Measurements from ENCODE around the gene ADAM23. TPM values are rescaled to one million over a fixed set of nuclear protein-coding genes. Genes with fewer than 3 reads are reported as not detected.

ADAM23 gene
- total RNA-seq, 1 experiment from 2014 or later, result 24.6 TPM

- ATAC-seq (no peak), DNase-seq (ENCODE audit: low spot score) (no peak)
- CTCF ChIA-PET, result no interaction called here
- H3K4me1 Mint-ChIP-seq, result no peaks in the 10 kb centered on the region
- no peaks in the 10 kb centered on the region for H3K9me3 Mint-ChIP-seq
- no peak overlapping the region for H3K4me3 Mint-ChIP-seq
- POLR2A ChIA-PET, result no interaction called here
- H3K27me3 Mint-ChIP-seq (ENCODE audit: low read depth), result no peaks in the 10 kb centered on the region
- no peak overlapping the region for H3K27ac Mint-ChIP-seq
- TF ChIP-seq GRHL2 (CRISPR knock-in tag; IDR thresholded peaks at IDR 0.05; ENCODE audit: insufficient replicate concordance, severe bottlenecking) (no peak), ATF2 (CRISPR knock-in tag; IDR thresholded peaks at IDR 0.05; ENCODE audit: borderline replicate concordance, low read depth) (no peak), NFATC4 (CRISPR knock-in tag; IDR thresholded peaks at IDR 0.05) (no peak), ZNF263 (CRISPR knock-in tag; IDR thresholded peaks at IDR 0.05; ENCODE audit: low read depth) (no peak), E2F1 (CRISPR knock-in tag; IDR thresholded peaks at IDR 0.05) (no peak), KAT7 (CRISPR knock-in tag; IDR thresholded peaks at IDR 0.05; ENCODE audit: borderline replicate concordance) (no peak), NR3C1 (CRISPR knock-in tag; conservative IDR thresholded peaks at IDR 0.05; ENCODE audit: low read depth) (no peak), GTF2I (CRISPR knock-in tag; conservative IDR thresholded peaks at IDR 0.05) (no peak), HMGA2 (CRISPR knock-in tag; IDR thresholded peaks at IDR 0.05) (no peak), ZNF532 (CRISPR knock-in tag; IDR thresholded peaks at IDR 0.05; ENCODE audit: borderline replicate concordance) (no peak), IRF1 (CRISPR knock-in tag; IDR thresholded peaks at IDR 0.05) (no peak), CREB1 (CRISPR knock-in tag; IDR thresholded peaks at IDR 0.05) (no peak), FOXK1 (CRISPR knock-in tag; IDR thresholded peaks at IDR 0.05) (no peak)
- H3K36me3 Mint-ChIP-seq, result no peaks in the 10 kb centered on the region
Observed at GRCh38 chr2:206572725-206573124, 129.4 kb downstream of the ADAM23 start.

- no peaks in the 10 kb centered on the region for H3K4me1 Mint-ChIP-seq
- H3K27me3 Mint-ChIP-seq (ENCODE audit: low read depth), result no peaks in the 10 kb centered on the region
- CTCF ChIA-PET, result no interaction called here
- TF ChIP-seq FOXP1 (CRISPR knock-in tag; IDR thresholded peaks at IDR 0.05; ENCODE audit: borderline replicate concordance) (no peak), ATF3 (CRISPR knock-in tag; conservative IDR thresholded peaks at IDR 0.05) (no peak), AFF4 (CRISPR knock-in tag; IDR thresholded peaks at IDR 0.05; ENCODE audit: borderline replicate concordance) (no peak), NFE2L1 (CRISPR knock-in tag; IDR thresholded peaks at IDR 0.05) (no peak), ZNF138 (CRISPR knock-in tag; conservative IDR thresholded peaks at IDR 0.05) (no peak), MLX (CRISPR knock-in tag; IDR thresholded peaks at IDR 0.05) (no peak), CDX4 (CRISPR knock-in tag; IDR thresholded peaks at IDR 0.05; ENCODE audit: borderline replicate concordance) (no peak), GTF2I (CRISPR knock-in tag; conservative IDR thresholded peaks at IDR 0.05) (no peak)
- no peak overlapping the region for H3K27ac Mint-ChIP-seq
- POLR2A ChIA-PET, result no interaction called here
- no peak for DNase-seq (ENCODE audit: low spot score)
- peaks cover 5% of the 10 kb centered on the region for H3K9me3 Mint-ChIP-seq
- H3K4me3 Mint-ChIP-seq, result no peak overlapping the region
- ATAC-seq, result no peak
- no peaks in the 10 kb centered on the region for H3K36me3 Mint-ChIP-seq
Observed at GRCh38 chr2:206573793-206574192, 130.5 kb downstream of the ADAM23 start.

Measured in WTC11 (cell line).